Activated CD4-positive, alpha-beta T cell treated with anti-CD3 and anti-CD28 coated beads for 48 hours (primary cell): Measurements from ENCODE around the gene MTURN.
"Not testable (repeated sequence)": the region's sequence is repeated elsewhere in the genome, so short reads cannot be mapped to it uniquely, and the experiment has no call there.

Experiments used
- DNase-seq: peaks from one replicate; pipeline ENCODE4 v3.0.0-alpha.2; 2020

Gene MTURN

DNA sequence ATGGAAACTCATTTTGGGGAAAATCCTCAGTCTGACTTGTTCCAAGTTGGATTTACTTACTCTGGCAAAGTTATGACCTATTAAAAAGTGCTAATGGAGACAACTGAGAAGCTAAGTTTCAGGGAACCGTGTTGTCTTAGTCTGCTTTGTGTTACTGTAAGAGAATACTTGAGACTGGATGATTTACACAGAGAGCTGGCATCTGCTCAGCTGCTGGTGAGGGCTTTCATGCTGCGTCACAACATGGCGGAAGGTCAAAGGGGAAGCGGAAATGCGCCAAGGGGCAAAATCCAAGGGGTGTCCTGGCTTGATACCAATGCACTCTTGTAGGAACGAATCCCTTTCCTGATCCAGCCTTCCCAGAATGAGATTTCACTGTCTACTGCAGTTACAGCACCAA lies 46.4 kb downstream of the MTURN start:
- DNase-seq: no peak

GRCh38 chr7:30181736-30182522 lies 47.1 kb downstream of the MTURN start:
- no peak for DNase-seq

GRCh38 chr7:30182814-30183213 lies 48.0 kb downstream of the MTURN start:
- DNase-seq: no peak

- DNase-seq: no peak
Observed at GRCh38 chr7:30183749-30184369, 49.1 kb downstream of the MTURN start.

GRCh38 chr7:30184791-30185487 lies 50.2 kb downstream of the MTURN start:
- no peak for DNase-seq

- DNase-seq: no peak
Observed at GRCh38 chr7:30185496-30185895, 50.7 kb downstream of the MTURN start.

GRCh38 chr7:30186725-30187124 lies 51.9 kb downstream of the MTURN start:
- DNase-seq: no peak

- DNase-seq: no peak
Observed at GRCh38 chr7:30187513-30187912, 52.7 kb downstream of the MTURN start.

- DNase-seq: not testable (repeated sequence)
Observed at GRCh38 chr7:30188381-30188780, 53.6 kb downstream of the MTURN start.

GRCh38 chr7:30188811-30189210 lies 54.0 kb downstream of the MTURN start:
- no peak for DNase-seq

GRCh38 chr7:30191809-30192208 lies 57.0 kb downstream of the MTURN start:
- no peak for DNase-seq

DNA sequence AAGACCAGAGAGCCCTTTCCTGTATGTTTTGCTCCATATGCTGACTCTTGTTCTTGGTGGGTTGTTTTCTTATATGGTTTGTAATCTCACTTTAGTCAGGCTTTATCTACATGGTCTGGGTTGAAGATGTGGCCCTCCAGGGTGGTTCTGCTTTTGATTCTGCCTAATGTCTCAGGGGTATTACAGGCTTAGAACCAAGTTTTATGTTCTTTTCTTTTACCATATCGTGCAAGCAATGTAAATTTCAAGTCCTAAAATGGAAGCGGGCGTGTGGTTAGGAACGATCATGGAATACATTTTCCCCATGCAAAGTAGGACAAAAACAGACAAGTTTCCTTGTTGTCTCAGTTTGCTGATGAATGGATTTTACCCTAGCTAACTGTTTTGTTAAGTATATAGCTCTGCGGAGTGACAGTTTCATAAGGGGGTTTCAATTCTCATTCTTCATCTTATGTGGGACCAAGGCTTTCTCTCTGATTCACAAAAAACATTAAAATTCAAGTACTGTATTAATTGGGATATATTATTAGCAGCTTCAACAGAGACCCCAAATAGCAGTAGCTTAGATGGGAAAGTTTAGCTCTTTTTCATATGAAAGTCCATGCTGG lies 58.7 kb downstream of the MTURN start:
- no peak for DNase-seq

GRCh38 chr7:30196408-30196807 lies 61.6 kb downstream of the MTURN start:
- no peak for DNase-seq

DNA sequence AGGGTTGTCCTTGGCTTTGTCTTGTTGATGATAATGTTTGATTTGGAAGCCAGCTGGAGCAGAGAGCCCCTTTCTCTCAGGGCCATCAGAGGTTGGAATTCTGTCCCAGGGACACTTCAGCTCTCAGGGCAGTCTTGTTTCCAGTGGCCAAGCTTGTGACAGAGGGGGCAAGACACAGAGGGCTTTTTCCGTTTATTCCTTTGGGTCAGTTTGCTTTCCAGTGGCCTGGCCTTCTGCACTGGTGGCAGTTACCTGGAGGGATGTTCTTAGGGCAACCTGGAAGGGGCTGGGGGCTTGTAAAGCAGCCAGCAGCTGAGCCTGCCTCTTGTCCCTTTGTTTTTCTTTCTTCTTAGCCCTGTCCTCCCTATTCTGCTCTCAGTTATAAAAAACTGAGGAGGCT lies 62.7 kb downstream of the MTURN start:
- DNase-seq: no peak

DNA sequence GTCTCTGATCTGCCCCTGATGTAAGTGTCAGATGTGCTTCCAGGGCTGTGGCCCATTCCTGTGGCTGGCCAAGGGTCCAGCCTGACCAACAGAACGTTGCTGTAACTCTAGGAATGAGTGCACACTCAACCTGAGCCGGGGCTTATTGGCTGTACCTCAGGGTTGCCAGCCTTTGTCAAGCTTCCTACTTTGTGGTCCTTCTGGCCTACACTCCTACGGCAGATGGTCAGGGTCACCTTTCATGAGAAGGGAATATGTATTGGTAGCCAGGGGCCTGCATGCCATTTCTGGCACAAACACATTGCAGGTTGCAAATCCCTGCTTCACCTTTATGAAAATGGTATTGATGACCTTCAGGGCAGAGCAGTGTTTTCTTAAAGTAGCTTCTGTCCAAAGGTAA lies 64.5 kb downstream of the MTURN start:
- no peak for DNase-seq

DNA sequence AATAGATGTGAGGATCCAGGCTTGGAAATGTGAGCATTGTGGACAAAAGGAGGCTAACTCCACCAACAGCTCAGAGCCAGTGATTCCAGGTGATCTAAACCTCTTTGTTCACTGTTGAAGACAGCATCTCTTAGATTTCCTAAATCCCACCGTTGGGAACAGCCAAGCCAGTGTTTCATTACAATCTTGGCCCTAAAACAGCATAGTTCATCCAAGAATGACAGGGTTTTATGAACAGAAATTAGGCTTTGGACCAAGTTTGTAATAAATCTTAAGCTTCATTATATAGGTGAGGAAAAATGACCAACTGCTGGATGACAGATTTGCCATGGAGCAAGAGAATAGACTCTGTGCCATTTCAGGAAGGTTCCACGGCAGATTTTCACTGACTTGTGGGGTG lies 65.8 kb downstream of the MTURN start:
- DNase-seq: no peak

DNA sequence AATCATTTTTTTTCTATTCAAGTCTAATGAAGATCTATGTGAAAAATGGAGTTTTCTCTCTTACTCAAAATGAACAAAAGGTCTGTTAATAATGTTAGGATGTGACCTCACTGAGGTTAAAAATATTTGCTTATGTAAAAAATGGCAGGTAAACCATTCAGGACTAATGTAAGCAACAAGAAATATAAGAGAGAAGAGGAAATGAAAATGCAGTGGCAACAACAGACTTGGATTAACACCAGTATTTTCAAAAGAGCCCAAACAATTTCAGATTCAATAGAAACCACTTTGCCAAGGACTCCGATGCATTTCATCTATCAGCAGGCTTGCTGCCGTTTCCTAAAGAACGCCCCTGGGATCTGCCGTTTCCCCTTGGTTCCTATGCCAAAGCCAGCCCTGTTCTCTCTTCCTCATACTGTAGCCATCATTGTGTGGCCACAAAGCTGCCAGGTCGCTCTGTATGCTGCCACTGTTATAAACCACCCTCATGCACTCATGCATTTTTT lies 66.4 kb downstream of the MTURN start:
- no peak for DNase-seq

DNA sequence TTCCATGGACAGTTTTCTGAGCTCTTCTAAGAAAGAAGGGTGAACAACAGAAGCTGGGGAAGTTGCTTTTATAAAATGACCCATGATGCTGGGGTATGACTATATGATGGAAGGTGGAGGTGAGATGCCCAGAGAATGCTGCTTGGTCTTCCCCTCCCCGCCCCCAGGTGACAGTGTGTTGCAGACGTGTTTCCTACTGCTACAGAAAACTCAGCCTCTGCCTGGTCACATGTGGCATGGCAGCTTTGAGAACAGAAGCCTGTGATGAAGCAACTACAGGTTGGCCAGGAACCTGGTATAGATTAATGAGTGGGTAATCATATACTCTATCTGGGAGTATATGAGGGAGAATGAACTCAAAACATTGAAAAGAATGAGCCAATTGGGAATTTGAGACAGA lies 67.1 kb downstream of the MTURN start:
- no peak for DNase-seq

- DNase-seq: no peak
Observed at GRCh38 chr7:30202671-30203070, 67.9 kb downstream of the MTURN start.

GRCh38 chr7:30206491-30206890 lies 71.7 kb downstream of the MTURN start:
- DNase-seq: no peak

DNA sequence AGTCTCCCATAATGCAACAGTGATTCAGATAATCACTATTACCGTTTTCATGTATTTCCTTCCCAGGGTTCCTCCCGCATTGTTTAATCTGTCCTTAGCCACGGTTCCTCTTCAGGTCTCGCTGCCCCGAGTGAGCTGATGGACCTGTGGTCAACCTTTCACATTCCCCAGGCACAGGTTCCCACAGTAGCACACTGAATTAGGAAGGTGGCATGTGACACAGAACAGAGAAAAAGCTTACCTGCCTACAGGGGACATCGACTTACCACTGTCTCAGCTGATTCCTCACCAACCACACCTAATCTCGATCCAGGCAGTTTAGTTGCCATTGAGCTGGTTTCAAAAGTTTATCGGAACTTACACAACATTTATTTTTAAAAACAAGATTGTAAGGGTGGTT lies 72.2 kb downstream of the MTURN start:
- no peak for DNase-seq

GRCh38 chr7:30207376-30207775 lies 72.6 kb downstream of the MTURN start:
- DNase-seq: no peak

DNA sequence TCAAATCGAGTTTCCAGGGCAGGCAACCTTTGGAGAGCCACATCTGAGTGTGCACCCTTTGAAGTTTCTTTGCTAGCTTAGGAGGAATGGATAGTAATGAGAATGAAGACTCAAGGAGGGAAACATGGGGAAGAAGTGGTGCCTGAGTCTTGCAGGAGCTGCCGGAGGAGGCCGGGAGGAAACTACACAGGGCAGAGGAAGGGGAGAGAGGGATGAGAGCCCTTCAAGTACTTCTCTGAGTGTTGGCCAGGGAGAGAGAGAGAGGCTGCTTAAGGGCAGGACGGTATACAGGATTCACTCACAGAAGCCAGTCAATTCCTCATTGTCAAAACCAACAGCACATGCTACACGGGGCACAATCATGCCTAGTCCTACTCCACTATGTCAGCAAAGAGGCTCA lies 75.2 kb downstream of the MTURN start:
- DNase-seq: no peak
